NCI-H187 treated with DMSO at 0.1 percent for 48 hours (cell line): ENCODE data around the gene CASTOR2.
"Not testable (repeated sequence)": the region's sequence is repeated elsewhere in the genome, so short reads cannot be mapped to it uniquely, and the experiment has no call there.

Experiments used
- DNase-seq: peaks from one replicate; lab custom pipeline; 2025; lab: John Stamatoyannopoulos, UW

The CASTOR2 gene

DNA sequence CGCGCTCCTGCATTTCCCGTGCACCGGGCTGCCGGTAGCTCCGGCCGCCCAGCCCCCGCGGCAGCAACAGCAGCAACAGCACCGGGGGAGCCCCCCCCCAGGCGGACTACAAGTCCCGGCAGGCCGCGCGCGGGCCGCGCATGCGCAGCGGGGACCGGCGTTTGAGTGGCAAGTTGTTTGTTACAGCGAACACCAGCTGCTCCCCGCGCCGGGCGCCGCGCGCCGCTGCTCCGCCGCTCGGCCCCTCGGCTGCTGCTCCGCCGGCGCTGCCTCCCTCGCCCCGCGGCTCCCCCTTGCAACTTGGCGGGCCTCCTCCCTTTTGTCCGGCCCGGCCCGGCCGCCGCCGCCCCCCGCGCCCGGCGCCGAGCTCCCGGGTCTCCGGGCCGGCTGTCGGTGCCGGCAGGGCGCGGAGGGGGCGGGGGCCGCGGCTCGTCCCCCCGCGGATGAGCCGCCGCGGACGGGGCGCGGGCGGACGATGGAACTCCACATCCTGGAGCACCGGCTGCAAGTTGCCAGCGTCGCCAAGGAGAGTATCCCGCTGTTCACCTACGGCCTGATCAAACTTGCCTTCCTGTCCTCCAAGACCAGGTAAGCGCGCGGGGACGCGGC lies at the start of gene CASTOR2:
Gene CASTOR2 (plus strand): TSS at position 195 of the 609 bp plus-strand sequence. CDS start 281 bp downstream, at position 476.
- not testable (repeated sequence) for DNase-seq

DNA sequence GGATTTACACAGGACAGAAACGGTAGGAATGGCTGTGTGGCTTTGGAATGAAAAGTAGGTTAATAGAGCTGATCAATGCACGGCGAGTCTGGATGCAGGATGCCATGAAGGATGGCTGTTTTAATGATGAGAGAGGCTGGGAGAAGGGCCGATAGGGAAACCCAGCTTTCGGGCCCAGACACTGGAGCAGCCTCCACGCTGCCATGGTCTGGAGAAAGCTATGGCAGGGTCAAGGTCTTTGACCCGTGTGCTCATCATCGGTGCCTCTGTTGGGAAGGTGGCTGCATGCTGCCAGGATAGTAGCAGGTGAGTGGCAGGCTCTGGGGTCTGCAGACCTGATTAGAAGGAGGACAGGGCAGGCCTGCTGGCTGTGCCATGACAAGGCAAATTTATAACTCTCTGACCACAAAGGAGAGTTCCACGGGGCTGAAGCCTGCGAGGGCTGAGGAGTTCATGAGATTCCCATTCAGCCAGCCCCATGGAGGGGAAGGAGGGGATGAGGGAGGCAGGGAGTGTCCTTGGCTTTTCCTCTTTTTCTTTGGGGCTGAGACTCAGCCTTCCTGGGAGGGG lies 42.1 kb upstream of the CASTOR2 start:
- not testable (repeated sequence) for DNase-seq

DNA sequence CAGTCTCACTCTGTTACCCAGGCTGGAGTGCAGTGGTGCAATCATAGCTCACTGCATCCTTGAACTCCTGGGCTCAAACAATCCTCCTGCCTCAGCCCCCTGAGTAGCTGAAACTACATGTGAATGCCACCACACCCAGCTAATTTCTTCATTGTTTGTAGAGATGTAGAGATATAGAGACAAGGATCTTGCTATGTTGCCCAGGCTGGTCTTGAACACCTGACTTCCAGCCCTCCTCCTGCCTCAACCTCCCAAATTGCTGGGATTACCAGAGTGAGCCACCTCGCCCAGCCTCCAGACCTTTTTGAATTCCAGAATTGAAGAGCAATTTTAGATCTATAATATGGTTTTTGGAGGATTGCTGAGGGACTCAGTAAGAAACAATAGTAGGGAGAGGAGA lies 40.9 kb upstream of the CASTOR2 start:
- DNase-seq, result not testable (repeated sequence)

DNA sequence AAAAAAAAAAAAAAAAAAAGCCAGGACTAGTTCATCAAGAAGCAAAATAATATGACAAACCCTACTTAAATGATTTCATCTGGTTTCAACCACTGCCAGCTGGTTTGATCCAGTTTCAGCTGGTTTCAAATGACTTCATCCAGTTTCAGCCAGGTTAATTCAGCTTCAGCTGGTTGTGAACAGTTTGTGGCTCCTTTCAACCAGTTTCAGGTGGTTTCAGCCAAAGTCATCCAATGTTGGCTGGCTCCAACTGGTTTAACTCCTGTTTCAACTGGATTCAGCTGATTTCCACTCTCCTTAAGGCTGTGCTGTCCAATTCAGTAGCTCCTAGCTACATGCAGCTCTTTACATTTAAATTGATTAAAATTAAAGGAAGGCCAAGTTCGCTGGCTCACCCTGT lies 37.5 kb upstream of the CASTOR2 start:
- not testable (repeated sequence) for DNase-seq

DNA sequence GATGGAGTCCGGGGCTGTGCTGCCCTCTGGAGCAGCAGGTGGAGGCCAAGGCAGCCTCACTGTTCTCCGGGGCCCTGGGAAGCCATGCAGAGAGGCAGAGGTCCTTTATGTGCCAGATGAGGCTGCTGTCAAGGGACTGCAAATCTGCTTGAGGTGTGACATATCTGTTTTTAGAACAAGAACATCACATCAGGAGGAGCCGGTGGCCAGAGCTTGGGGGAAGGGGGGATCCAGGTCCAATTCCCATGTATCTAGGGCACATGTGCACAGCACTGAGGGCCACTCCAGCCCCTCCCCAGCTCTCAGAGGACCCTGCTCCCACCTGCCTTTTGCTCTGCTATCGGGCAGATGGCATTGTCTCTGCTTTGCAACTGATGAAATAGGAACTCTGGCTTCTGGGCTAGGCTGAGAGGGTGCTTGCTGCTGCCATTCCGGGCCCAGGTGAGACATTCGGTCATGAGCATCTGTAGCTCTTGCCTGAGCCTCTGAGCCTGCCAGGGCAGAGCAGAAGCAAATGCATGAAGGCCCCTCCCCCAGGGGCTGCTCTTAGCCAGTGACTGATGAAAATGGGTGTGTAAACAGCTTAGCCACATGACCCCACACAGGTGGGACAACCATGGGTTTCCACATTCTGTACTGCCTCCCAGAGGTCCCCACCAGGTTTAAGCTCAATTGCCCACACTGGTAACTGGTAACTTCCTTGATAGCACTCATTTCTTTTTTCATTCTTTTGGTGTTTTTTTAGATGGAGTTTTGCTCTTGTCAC lies 32.8 kb upstream of the CASTOR2 start:
- DNase-seq, result not testable (repeated sequence)

DNA sequence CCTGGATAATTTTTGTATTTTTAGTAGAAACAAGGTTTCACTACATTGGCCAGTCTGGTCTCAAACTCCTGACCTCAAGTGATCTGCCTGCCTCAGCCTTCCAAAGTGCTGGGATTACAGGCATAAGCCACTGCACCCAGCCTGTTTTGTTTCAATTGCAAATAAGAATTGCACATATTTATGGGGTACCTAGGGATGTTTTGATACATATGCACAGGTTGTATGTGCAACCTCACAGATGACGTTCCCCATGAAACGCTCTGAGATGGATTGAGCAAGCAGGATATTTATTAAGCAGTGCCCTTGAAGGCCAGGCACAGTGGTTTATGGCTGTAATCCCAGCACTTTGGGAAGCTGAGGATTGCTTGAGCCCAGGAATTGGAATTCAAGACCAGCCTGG lies 25.1 kb upstream of the CASTOR2 start:
- DNase-seq, result not testable (repeated sequence)

DNA sequence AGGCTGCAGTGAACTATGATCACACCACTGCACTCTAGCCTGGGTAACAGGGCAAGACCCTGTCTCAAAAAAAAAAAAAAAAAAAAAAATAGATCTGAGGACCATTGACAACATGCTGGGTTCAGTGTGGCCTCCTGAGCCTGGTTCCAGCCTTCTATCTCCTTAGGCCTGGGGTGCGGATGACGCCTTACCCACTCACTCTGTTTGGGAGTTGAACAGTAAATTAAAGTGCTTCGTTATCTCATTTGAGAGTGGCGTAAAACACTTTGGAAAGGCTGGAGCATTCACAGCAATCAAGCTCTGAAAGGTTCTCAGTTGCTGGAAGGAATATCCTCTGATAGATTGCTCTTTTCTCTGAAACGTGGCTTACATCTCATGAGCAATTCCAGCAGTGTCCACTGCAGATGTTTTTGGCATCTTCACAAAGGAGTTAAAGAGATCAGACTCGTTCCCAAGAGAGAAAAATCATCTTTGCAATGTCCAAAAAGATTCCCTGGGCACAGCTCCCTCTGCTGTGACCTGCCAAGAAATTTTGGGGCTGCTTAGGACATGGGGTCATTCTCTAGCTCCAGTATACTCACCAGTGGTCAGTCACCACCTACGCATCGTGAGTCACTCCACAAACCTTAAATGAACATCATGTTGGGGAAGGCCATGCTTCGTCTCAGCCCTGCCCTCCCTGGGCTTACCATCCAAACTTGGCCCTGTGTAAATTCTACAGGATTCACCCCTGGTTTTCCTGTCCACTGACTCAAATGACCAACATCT lies 23.0 kb upstream of the CASTOR2 start:
- DNase-seq, result not testable (repeated sequence)

DNA sequence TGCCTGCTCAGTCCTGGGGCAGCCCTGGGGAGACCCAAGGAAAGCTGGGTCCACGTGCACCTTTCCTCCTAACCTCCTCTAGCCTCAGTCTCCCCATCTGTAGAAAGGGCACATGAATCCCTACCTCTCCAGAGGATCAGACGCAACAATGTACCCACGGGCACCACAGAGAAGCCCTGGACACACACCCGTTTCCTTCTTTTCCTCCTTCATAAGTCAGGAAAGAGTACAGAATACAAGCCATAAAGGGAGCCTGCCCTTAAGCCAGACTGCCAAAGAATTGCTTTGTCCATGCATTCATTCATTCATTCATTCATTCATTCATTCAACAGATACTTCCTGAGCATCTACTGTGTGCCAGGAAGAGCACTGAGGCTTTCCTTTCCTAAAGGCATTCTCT lies 20.6 kb upstream of the CASTOR2 start:
- not testable (repeated sequence) for DNase-seq

DNA sequence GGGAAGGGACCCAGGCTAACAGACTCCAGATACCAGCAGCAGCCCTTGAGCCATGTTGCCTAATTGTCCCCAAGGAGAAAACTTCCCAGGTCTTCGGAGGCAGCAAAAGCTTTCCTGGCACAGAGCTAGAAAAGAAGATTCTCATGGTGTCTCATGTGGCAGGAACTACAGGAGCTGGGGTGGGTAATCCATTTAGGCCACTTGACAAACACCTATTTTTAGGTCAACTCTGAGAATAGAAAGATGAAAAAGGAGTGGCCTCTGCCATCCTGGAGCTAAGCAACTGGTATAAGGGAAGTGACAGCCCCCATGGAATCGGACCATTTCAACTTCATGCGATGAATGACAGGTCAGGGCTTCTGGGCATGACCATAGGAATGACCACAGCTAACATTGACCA lies 16.8 kb upstream of the CASTOR2 start:
- not testable (repeated sequence) for DNase-seq

DNA sequence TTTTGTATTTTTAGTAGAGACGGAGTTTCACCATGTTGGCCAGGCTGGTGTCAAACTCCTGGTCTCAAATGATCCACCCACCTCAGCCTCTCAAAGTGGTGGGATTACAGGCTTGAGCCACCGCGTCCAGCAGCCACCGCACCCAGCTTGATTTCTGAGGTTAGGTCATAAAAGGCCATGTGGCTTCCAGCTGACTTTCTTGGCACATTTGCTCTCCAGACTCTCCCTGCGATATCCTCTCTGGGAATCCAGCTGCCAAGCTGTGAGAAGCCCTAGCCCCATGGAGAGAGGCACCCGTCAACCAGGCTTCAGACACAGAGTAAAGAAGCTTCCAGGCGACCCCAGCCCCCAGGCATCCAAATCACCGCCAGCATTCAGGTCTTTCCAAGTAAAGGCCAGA lies 10.7 kb upstream of the CASTOR2 start:
- DNase-seq, result not testable (repeated sequence)

DNA sequence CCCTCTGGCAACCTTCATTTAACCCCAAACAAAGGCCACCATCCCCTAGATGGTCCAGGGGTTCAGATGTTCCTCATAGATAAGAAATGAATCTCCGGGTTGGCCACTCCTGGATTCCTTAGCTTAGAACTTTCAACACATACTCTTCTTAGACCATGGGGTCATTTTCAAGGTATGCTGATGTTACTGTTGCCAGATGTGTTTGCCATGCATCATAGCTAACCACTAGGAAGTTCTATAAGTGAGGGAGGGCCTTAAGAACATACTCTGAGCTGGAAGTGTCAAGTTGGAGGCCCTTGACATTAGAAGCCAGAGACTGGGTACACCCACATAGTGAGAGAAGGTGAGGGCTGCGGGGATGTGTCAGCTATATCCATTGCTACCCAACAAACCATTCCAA lies 6.2 kb upstream of the CASTOR2 start:
- DNase-seq, result not testable (repeated sequence)

DNA sequence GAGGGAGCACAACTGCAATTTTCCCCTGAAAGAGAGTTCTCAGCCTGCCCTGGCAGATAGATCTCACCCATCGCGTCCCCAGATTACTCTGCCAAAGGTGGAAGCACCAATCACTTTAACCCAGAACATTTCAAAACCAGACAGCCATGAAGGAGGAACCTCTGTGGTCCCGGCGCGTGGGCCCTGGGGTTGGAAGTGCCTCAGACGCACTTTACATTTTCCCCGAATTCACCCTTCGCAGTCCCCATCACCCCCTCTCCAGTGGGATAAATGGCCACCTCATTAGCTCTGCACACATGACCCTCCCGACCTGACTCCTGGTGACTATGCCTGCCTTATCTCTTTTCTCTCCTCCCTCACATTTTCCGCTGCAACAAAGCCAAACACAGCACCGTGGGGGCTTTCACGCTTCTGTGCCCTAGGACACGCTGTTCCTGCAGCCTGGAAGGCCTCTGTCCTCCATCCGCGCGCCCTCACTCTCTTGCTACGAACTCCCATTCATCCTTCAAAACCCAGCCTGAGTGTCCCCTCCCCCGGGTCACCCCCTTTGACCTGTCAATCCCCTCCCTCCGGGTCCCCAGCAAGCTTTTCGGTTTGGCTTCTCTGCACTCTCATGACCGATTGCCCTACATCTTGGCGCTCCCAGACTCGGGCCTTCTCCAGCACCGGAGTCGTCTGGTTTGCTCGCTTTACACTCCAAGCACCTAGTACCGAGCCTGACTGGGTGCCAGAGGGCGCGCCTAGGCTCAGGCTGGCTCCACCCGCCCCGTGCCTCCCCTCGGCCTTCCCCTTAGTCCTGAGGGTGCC lies 598 bp upstream of the CASTOR2 start:
- not testable (repeated sequence) for DNase-seq

DNA sequence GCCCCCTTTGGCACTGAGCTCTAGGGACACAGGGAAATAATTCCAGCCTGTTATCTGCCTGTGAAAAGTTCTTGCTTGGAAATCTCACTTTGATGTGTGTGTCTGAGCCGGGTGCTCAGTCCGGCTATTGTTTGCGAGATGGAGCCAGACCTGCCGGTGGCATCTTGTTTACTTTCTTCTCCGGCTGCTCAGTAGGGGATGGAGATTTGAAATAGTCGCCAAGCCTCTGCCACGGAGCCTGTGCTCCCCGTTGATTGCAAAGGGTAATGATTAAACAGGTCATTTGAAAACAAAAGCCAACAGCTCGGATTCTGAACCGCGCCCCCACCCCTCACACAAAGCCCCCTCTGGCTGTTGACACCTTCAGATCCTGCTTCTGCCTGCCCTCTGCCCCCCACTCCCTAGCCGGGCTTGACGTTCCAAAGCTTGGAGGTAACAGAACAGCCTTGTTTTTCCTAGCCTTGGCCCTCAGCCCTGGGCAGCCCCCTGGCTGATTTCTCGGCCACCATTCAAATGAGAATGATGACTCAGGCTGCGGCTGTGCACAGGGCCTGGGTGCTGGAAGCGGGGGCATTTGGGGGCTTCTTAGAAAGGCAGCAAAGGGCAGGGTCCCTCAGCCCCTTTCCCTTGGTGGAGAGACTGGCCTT lies 1.8 kb downstream of the CASTOR2 start:
- not testable (repeated sequence) for DNase-seq

DNA sequence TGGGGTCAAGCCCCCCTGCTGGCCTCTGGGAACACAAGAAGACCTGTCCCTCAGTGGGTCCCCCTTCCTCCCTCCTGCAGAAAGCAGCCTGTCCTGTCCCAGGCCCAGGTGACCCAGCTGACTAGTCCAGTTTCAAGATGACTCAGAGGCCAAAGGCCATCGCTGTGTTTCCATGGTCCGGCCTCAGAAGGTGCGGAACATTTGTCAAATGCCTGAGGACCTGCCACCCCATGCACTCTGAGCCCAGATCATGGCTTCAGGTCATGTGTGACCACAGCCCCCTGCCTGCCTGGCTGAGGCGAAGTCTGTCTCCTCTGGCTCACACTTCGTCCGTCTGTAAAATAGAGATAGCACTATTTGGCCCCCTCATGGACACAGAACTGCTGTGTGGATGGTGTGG lies 2.4 kb downstream of the CASTOR2 start:
- not testable (repeated sequence) for DNase-seq

DNA sequence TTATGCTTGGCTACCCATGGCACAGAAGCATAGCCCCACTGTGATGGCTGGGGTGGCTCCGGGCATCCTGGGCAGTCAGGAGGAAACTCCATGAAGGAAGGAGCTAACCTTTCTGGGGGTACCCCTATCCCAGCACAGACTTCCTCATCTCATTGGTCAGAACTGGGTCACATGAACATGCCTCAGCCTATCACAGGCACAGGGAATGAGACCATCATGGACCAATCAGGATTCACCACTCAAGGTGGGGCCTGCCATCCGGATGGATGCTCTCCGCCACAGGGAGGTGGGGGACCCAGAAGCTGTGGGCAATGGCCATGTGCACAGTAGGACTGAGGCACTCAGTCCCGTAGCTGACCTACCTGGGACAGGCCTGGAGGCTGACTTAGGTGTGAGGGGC lies 6.9 kb downstream of the CASTOR2 start:
- DNase-seq, result not testable (repeated sequence)

DNA sequence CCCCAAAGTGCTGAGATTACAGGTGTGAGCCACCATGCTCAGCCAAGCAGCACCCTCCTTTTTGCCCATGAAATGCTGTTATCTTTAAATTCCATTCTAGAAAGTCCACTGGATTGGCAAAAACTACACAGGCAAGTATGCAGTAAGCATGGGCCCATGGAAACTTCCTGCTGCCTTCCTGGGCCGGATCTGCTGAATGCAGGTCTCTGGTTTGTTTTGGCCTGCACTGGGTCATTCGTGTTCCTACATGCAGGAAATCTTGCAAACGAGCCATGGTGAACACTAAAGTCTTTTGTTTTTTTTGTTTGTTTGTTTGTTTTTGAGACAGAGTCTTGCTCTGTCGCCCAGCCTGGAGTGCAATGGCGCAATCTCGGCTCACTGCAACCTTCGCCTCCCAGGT lies 7.9 kb downstream of the CASTOR2 start:
- DNase-seq, result not testable (repeated sequence)

DNA sequence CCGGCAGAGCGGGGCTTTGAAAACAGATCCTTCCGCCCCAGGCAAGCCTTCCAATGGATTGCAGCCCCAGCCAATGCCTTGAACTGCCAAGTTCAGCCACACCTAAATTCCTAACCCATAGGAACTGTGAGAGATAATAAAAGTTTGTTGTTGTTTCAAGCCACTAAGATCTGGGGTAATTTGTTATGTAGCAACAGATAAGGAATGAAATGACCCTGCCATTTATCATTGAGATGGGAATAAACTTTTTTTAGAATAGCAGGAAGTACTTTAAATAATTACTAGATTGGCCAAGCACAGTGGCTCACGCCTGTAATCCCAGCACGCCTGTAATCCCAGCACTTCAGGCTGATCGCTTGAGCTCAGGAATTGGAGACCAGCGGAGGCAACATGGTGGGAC lies 11.5 kb downstream of the CASTOR2 start:
- DNase-seq, result not testable (repeated sequence)

DNA sequence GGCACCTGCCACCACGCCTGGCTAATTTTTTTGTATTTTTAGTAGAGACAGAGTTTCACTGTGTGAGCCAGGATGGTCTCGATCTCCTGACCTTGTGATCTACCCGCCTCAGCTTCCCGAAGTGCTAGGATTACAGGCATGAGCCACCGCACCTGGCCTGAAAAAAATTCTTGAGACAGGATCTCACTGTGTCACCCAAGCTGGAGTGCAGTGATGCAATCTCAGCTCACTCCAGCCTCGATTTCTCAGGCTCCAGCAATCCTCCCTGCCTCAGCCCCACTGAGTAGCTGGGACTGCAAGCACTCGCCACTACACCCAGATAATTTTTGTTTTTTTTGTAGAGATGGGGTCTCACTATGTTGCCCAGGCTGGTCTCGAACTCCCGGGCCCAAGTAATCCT lies 13.0 kb downstream of the CASTOR2 start:
- not testable (repeated sequence) for DNase-seq

DNA sequence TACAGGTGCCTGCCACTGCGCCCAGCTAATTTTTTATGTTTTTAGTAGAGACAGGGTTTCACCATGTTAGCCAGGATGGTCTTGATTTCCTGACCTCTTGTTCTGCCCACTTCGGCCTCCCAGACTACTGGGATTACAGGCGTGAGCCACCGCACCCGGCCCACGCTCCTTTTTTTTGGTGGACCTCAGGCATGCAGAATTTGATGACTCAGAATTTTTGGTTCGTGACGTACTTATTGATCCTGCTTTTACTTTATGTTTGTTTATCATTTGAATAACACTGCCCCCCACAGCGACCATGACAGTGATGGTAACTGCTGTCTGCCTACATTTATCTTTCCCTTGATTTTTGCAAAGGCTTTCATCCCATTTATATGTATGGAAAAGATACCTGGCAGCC lies 23.9 kb downstream of the CASTOR2 start:
- not testable (repeated sequence) for DNase-seq

DNA sequence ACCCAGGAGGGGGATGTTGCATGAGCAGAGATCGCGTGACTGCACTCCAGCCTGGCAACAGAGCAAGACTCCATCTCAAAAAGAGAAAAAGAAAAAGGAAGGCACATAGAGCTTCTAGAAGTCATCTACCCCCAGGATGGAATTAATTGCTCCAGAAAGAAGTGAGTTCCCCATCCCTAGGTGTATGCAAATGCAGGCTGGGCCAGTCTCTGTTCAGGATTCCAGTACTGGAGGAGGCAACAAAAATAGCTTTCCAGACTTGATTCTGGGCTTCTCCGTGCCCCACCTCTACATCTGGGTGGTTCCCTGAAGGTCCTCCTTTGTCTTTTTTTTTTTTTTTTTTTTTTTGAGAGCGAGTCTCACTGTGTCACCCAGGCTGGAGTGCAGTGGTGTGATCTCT lies 28.6 kb downstream of the CASTOR2 start:
- DNase-seq, result no peak
